Dendritic cell treated with granulocyte-macrophage colony-stimulating factor and Interleukin-4, amounts not matched to agents 40 ng/mL and 50 ng/mL, for 4 days (primary cell): ENCODE measurements around the gene LHFPL2.
"Not testable (repeated sequence)": the region's sequence is repeated elsewhere in the genome, so short reads cannot be mapped to it uniquely, and the experiment has no call there.

Experiments
- H3K27ac Mint-ChIP-seq: one replicate; pipeline ENCODE4 v1.8.0; 2022; ENCODE audit warnings: mild to moderate bottlenecking, mixed read lengths
- H3K27me3 Mint-ChIP-seq: one replicate; pipeline ENCODE4 v1.8.0; 2022; ENCODE audit warnings: mild to moderate bottlenecking, mixed read lengths
- H3K36me3 Mint-ChIP-seq: one replicate; pipeline ENCODE4 v1.8.0; 2022; ENCODE audit warnings: low read depth, mixed read lengths
- H3K4me1 Mint-ChIP-seq: one replicate; pipeline ENCODE4 v1.8.0; 2022; ENCODE audit warnings: low read depth, mixed read lengths
- H3K4me3 Mint-ChIP-seq: one replicate; pipeline ENCODE4 v1.8.0; 2022; ENCODE audit warnings: mild to moderate bottlenecking, moderate library complexity, mixed read lengths
- H3K9me3 Mint-ChIP-seq: one replicate; pipeline ENCODE4 v1.8.0; 2022; ENCODE audit warnings: mixed read lengths
- intact Hi-C: fragments of 100-400 bp; cut with micrococcal nuclease; formaldehyde crosslinking; loops from one replicate; pipeline ENCODE4 v1.15.0; 2022

LHFPL2 gene, protein sequence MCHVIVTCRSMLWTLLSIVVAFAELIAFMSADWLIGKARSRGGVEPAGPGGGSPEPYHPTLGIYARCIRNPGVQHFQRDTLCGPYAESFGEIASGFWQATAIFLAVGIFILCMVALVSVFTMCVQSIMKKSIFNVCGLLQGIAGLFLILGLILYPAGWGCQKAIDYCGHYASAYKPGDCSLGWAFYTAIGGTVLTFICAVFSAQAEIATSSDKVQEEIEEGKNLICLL

DNA sequence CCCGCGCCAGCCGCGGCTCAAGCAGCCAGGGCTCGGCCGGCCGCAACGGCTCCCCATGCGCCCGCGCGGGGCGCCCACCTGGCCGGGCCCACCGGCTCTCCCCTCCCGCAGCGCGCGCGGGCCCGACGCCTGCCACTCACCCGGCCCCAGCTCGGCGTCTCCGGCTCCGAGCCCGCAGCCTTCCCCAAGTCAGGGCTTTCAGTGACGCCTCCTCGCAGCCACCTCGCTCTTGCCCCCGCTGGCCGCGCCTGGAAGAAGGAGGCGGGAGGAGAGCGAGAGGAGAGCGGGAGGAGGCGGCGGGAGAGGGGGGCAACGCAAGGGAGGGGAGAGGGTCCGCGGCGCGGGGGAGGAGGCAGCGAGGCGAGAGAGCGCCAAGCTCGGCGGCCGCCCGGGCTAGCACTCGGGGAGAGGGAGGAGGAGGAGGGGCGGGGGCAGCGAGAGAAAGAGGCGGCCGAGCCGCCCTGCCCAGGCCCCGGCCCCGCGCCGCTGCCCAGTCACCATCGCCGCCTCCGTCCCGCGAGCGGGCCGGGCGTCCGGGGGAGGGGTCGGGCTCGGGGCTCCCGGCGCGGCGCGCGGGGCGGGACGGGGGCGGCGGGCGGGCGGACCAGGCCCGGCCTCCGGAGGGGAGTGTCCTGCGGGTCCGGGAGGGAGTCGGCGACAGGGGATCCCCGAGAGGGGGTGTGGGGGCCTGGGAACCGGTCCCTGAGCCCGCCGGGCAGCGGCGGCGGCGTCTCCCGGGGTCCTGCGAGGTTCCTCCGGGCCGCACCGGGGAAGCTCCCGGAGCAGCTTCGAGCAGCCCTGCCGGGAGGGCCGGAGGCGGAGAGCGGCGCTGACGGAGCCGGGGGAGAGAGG is at the start of gene LHFPL2:
Gene LHFPL2, minus strand, starts transcription at position 414 of the 852 bp plus-strand sequence. CDS start 138,559 bp downstream, outside the sequence.
- Mint-ChIP-seq H3K27me3 (peaks cover 28% of the 10 kb centered on the region), H3K4me3 (peak within 1 kb of the TSS; percentile 87), H3K9me3 (no peaks in the 10 kb centered on the region), H3K27ac (peak within 1 kb of the TSS; percentile 70), H3K4me1 (peaks cover 37% of the 10 kb centered on the region), H3K36me3 (peaks cover 20% of the 10 kb centered on the region)
- intact Hi-C loops = loop anchor here (5.0 to 10.0 kb wide), 2 partner anchors 106 to 236 kb away; no protein-coding TSS in a partner anchor

DNA sequence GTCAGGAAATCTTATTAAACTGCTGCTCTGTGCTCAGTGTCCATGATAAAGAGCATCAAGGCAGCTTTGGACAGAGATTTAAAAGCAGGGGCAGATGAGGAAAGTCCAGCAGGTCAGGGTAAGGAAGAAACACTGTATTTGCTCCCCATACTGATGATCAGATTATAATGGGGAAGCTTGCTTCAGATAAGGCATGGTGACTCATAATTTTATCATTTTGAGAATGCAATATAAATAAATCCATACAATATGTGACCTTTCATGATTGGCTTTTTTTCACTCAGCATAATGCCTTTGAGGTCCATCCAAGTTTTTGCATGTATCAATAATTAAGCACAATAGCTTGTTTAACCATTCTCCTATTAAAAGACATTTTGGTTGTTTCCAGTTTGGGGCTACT is 48.1 kb upstream of the LHFPL2 start:
- Mint-ChIP-seq H3K4me3 (no peak overlapping the region), H3K9me3 (peaks cover 7% of the 10 kb centered on the region), H3K27ac (no peak overlapping the region), H3K36me3 (no peaks in the 10 kb centered on the region), H3K27me3 (no peaks in the 10 kb centered on the region), H3K4me1 (peaks cover 23% of the 10 kb centered on the region)
- intact Hi-C loops = no loop called here

DNA sequence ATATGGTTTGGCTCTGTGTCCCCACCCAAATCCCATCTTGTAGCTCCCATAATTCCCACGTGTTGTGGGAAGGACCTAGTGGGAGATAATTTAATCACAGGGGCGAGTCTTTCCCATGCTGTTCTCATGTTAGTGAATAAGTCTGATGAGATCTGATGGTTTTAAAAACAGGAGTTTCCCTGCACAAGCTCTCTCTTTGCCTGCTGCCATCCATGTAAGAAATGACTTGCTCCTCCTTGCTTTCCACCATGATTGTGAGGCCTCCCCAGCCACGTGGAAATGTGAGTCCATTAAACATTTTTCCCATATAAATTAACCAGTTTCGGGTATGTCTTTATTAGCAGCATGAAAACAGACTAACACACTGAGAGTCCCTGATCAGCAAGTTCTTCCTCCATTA is 47.5 kb upstream of the LHFPL2 start:
- H3K27me3 Mint-ChIP-seq, intact Hi-C loops, H3K4me3 Mint-ChIP-seq, H3K27ac Mint-ChIP-seq, H3K9me3 Mint-ChIP-seq, H3K36me3 Mint-ChIP-seq: not testable (repeated sequence)
- peaks cover 19% of the 10 kb centered on the region for H3K4me1 Mint-ChIP-seq

DNA sequence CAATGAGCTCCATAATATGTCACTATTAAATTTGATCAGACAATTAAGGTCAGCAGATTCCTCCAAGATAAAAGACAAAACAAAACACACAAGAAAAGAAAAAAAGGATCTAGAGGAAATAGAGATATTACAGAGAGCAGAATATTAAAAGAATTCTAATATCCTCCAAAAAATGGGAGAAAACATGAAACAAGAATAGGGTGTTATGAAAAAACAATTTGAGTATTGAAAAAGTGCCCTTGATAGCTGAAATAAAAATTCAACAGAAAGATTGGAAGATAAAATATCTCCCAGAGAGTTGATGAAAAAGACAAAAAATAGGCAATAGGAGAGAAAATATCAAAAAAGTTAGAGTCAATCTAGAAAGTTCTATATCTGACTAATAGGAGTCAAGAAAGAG is 44.8 kb upstream of the LHFPL2 start:
- Mint-ChIP-seq H3K27me3 (no peaks in the 10 kb centered on the region), H3K9me3 (peaks cover 7% of the 10 kb centered on the region), H3K4me1 (peaks cover 9% of the 10 kb centered on the region), H3K36me3 (no peaks in the 10 kb centered on the region), H3K4me3 (no peak overlapping the region), H3K27ac (no peak overlapping the region)
- intact Hi-C loops = no loop called here

DNA sequence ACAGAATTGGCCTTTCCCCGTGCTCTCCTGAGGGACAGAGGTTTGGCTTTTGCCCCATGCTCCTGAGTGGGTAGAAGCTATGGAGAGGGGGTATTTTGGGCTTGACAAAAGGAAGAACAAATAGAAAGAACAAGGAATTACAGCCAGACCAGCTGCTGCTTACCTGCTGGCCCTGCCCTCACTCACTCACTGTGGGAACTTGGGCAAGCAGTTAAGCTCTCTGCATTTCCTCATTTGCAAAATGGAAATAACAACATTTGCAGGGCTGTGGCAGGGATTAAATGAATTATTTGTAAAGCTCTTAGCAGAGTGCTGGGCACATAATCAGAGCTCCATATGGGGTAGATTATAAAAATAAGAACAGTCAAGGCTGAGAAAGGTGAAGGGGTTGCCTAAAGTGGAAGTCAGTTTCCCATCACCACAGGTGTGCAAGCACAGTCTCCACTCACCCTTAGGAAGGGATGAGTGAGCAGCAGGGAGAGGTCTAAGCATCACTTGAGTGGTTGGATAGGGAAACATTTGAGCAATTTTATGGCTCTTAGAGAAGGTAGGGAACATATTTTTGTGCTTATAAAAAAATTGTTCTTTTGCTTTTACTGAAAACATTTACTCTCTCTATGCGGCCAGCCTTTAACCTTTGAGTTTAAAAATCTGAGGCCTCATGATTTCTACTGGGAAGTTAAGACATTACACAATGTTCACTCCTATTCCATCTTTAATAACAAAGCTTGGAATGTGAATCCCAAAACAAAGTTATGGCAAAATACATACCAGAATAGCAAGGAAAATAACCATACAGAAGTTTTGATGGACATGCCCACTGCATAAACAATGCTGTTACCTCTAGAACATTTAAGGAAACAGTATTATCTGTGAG is 42.8 kb upstream of the LHFPL2 start:
- Mint-ChIP-seq H3K27me3 (no peaks in the 10 kb centered on the region), H3K4me3 (no peak overlapping the region), H3K4me1 (peaks cover 9% of the 10 kb centered on the region), H3K36me3 (no peaks in the 10 kb centered on the region), H3K27ac (no peak overlapping the region), H3K9me3 (peaks cover 4% of the 10 kb centered on the region)
- intact Hi-C loops = no loop called here

DNA sequence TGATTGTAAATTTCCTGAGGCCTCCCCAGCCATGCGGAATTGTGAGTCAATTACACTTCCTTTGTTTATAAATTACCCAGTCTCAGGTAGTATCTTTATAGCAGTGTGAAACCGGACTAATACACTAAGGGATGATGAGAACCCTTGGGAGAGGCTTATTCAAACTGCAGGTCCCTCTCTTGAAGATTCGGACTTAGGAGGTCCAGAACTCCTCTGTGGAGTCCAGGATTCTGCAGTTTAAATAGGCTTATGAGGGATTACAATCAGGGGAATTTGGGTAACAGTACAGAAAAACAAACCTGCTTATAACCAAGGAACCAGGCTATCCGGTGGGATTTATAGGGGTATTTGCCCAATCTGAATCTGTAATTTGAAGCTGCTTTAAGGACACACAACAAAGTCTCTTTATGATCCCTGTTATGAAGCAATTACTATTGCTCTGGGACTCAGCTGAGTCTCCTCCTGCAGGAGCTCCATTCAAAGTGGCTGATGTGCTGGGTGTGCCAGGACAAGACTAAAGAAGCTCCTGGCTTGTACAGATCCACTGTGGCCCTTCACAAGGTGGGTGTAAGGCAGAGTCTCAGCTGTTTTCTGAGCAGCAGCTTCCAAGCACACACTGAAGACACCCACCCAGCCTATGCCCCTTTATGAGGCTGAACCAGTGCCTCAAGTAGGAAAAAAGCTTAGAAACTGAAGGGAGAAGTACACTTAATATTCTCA is 41.8 kb upstream of the LHFPL2 start:
- H3K4me3 Mint-ChIP-seq = no peak overlapping the region
- no peaks in the 10 kb centered on the region for H3K36me3 Mint-ChIP-seq
- H3K27ac Mint-ChIP-seq = no peak overlapping the region
- intact Hi-C loops = no loop called here
- H3K4me1 Mint-ChIP-seq = peaks cover 9% of the 10 kb centered on the region
- H3K9me3 Mint-ChIP-seq = no peaks in the 10 kb centered on the region
- no peaks in the 10 kb centered on the region for H3K27me3 Mint-ChIP-seq

DNA sequence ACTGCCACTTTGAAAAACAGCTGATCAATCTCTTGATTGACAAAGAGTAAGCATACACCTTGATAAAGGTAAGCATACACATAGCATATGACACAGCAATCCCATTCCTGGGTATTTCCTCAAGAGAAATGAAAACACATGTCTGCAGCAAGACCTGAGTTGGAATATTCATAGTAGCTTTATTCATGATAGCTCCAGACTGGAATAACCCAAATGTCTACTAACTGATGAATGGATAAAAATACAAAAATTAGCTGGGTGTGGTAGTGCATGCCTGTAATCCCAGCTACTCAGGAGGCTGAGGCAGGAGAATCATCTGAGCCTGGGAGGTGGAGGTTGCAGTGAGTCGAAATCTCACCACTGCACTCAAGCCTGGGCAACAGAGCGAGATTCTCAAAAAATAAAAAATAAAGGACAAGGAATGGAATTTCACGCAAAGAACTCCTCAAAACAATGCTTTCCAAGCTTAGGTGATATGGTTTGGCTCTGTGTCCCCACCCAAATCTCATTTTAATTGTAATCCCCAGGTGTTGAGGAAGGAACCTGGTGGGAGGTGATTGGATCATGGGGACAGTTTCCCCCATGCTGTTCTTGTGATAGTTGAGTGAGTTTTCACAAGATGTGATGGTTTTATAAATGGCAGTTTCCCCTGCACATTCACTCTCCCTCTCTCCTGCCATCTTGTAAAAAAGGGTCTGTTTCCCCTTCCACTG is 41.1 kb upstream of the LHFPL2 start:
- intact Hi-C loops = no loop called here
- no peaks in the 10 kb centered on the region for H3K36me3 Mint-ChIP-seq
- H3K27me3 Mint-ChIP-seq = no peaks in the 10 kb centered on the region
- no peaks in the 10 kb centered on the region for H3K9me3 Mint-ChIP-seq
- peaks cover 9% of the 10 kb centered on the region for H3K4me1 Mint-ChIP-seq
- H3K4me3 Mint-ChIP-seq = no peak overlapping the region
- H3K27ac Mint-ChIP-seq = no peak overlapping the region

DNA sequence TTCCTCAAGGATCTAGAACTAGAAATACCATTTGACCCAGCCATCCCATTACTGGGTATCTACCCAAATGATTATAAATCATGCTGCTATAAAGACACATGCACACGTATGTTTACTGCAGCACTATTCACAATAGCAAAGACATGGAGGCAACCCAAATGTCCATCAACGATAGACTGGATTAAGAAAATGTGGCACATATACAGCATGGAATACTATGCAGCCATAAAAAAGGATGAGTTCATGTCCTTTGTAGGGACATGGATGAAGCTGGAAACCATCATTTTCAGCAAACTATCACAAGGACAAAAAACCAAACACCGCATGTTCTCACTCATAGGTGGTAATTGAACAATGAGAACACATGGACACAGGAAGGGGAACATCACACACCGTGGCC is 38.9 kb upstream of the LHFPL2 start:
- H3K27me3 Mint-ChIP-seq, H3K4me3 Mint-ChIP-seq, H3K4me1 Mint-ChIP-seq, H3K27ac Mint-ChIP-seq, intact Hi-C loops, H3K9me3 Mint-ChIP-seq, H3K36me3 Mint-ChIP-seq: not testable (repeated sequence)

DNA sequence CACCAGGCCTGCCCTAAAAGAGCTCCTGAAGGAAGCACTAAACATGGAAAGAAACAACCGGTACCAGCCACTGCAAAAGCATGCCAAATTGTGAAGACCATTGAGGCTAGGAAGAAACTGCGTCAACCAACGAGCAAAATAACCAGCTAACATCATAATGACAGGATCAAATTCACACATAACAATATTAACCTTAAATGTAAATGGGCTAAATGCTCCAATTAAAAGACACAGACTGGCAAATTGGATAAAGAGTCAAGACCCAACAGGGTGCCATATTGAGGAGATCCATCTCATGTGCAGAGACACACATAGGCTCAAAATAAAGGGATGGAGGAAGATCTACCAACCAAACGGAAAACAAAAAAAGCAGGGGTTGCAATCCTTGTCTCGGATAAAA is 35.3 kb upstream of the LHFPL2 start:
- H3K27ac Mint-ChIP-seq, H3K27me3 Mint-ChIP-seq, H3K4me1 Mint-ChIP-seq, intact Hi-C loops, H3K4me3 Mint-ChIP-seq, H3K36me3 Mint-ChIP-seq, H3K9me3 Mint-ChIP-seq: not testable (repeated sequence)

DNA sequence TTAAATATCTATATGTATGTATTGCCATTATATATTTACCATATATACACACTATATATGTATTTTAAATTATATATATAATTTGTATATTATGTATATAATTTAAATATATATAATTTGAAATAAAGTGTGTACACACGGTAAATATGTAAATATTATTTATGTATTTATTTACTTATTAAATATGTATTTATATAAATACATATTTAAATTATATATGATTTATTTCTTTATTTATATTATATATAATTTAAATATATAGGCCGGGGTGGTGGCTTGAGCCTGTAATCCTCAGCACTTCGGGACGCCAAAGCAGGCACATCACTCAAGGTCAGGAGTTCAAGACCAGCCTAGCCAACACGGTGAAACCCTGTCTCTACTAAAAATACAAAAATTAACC is 31.3 kb upstream of the LHFPL2 start:
- no peaks in the 10 kb centered on the region for H3K4me1 Mint-ChIP-seq
- H3K4me3 Mint-ChIP-seq = no peak overlapping the region
- H3K36me3 Mint-ChIP-seq = no peaks in the 10 kb centered on the region
- intact Hi-C loops = no loop called here
- no peaks in the 10 kb centered on the region for H3K9me3 Mint-ChIP-seq
- H3K27ac Mint-ChIP-seq = no peak overlapping the region
- H3K27me3 Mint-ChIP-seq = no peaks in the 10 kb centered on the region

DNA sequence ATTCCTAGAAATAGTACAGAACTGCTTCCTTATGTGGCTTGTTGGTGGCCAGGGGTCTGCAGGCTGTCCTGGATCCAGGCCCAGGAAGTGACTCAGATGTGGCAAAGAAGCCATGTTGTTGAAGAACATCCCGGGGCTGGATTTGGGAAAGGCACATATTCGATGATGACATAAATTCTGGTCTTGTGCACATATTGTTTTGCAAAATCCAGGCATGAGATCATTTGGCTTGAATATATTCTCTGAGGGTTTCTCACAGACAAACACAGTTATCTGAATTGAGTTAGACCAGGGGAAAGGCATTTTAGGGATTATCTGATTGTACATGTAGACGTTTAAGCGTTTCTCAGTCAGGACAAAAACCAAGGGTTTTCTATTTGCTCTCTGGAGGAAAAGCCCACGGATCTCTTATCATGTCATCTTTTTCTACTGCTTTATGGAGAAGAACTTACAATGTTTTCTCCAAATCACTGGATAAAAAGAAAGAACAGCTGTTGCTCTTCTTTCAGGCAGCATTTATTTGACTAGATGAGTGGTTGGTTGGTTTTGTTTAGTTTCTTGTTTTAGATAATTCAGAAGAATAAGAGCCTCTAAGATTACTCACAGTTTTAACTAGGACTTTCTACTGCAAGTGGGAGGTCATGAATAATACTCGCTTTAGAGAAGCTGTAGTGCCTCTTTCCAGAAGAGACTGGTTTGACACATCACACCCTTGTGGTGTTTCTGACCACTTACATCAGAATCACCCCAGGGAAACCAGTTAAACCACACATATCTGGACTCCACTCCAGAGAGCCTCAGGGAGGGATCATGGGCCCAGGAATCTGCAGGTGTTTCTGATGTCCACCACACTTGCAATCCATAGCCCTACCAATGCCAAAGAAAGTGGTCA is 29.5 kb upstream of the LHFPL2 start:
- Mint-ChIP-seq H3K4me3 (no peak overlapping the region), H3K27ac (no peak overlapping the region), H3K36me3 (no peaks in the 10 kb centered on the region), H3K9me3 (no peaks in the 10 kb centered on the region), H3K27me3 (no peaks in the 10 kb centered on the region), H3K4me1 (no peaks in the 10 kb centered on the region)
- intact Hi-C loops = no loop called here

DNA sequence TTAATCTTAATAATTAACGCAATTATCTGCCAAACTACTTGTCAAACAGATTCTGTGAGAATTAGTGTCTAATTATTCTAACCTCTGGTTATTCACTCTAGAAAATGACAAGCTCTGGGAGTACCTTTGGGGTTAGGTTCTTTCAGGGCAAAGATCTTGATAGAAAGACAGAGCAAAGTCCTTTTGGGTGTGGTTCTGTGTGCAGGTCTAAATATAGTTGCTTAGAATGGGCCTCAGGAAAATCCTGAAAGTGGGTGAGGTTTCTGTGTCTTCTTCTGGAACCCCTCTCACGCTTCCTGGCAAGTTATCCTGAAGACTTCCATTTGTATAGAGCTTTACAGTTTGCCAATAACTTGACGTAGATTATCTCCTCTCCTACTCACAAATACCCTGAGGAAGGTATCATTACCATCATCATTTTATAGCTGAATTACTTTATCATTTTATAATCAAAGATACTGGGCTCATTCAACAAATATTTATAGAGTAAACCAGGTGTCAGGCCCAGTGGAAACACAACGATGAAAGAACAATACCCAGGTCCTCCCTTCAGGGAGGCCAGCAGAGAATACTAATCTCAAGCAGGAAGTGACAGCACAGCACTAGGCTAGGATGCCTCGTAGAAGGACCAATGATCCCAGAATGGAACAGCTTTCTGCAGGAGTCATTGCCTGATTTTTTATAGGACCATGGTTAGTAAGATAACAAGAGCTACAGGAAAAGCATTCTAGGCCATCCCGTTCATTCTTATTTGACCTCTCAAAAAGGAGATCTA is 27.6 kb upstream of the LHFPL2 start:
- no peaks in the 10 kb centered on the region for H3K9me3 Mint-ChIP-seq
- intact Hi-C loops = no loop called here
- no peak overlapping the region for H3K27ac Mint-ChIP-seq
- H3K27me3 Mint-ChIP-seq = no peaks in the 10 kb centered on the region
- no peaks in the 10 kb centered on the region for H3K4me1 Mint-ChIP-seq
- no peaks in the 10 kb centered on the region for H3K36me3 Mint-ChIP-seq
- no peak overlapping the region for H3K4me3 Mint-ChIP-seq
